ENCODE measurements around the gene RBAK.
"Not testable (repeated sequence)": the region's sequence is repeated elsewhere in the genome, so short reads cannot be mapped to it uniquely, and the experiment has no call there.

Gene RBAK

GRCh38 chr7:5053175-5053574 is 7.5 kb downstream of the RBAK start:
- DNase-seq: no peak

- no peak for DNase-seq
Observed at GRCh38 chr7:5063698-5064097, 18.0 kb downstream of the RBAK start.

- DNase-seq: no peak
Observed at GRCh38 chr7:5064391-5065106, 18.9 kb downstream of the RBAK start.

- no peak for DNase-seq
Observed at GRCh38 chr7:5065107-5065407, 19.4 kb downstream of the RBAK start.

- no peak for DNase-seq
Observed at GRCh38 chr7:5068521-5068920, 22.9 kb downstream of the RBAK start.

DNA sequence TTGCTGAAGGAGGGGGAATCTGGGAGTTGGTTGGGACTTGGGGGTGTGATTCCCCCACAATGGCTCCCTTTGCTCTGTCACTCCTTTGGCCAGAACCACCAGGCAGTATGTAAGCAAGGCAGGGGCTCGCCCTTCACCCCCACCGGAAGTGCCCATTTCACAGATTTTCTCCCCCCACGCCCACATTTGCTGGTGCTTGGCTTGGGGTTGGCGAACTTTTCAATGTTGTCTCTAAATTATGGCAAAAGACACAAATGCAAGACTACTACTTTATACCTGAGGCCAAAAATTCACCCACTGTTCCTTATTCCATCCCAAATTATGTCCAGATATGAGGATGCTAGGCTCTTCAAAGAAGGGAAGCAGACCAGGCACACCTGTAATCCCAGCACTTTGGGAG is 24.5 kb downstream of the RBAK start:
- DNase-seq: no peak

DNA sequence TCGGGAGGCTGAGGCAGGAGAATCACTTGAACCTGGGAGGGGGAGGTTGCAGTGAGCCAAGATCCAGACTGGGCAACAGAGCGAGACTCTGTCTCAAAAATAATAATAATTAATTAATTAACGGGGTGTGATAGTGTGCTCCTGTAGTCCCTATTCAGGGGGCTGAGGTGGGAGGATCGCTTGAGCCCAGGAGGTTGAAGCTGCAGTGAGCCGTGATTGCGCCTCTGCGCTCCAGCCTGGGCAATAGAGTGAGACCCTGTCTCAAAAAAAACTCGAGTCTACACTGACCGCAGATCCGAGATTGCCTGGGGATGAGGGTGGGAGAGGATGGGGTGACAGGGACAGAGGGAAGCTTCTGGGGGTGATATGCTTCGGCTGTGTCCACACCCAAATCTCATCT is 29.5 kb downstream of the RBAK start:
- DNase-seq: not testable (repeated sequence)

DNA sequence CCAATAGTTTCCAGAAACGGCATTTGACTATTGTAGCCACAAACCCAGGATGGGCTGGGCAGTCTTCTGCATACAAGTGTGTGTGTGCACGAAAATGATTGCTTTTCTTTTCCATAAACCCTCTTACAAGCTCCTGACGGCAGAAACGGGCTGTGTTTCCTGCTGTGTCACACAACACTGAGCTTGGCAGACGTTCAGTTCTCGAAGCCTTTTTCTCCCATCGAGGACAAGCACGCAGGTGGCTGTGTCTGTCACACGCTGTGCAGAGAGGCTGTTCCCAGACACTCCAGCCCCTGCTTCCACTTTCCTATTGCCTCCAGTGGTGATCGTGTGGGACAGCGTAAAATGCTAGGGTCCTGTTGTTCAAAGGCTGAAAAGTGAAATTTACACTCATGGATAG is 32.1 kb downstream of the RBAK start:
- DNase-seq: peak; percentile 93 to 98

- no peak for DNase-seq
Observed at GRCh38 chr7:5082806-5083205, 37.1 kb downstream of the RBAK start.

DNA sequence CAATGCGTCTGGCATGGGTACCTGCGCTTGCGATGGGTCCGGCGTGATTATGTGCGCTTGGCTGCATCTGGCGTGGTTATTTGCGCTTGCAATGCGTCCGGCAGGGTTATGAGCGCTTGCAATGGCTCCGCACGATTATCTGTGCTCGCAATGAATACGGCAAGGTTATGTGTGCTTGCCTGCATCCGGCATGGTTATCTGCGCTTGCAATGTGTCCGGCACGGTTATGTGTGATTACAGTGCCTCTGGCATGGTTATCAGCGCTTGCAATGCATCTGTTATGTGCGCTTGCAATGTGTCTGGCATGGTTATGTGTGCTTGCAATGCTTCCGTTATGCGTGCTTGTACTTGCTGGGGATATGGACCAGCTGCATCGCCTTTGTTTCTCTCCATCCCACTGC is 37.7 kb downstream of the RBAK start:
- DNase-seq: peak in 1 of 2 experiments; percentile 20

- DNase-seq: no peak
Observed at GRCh38 chr7:5086256-5086655, 40.6 kb downstream of the RBAK start.

DNA sequence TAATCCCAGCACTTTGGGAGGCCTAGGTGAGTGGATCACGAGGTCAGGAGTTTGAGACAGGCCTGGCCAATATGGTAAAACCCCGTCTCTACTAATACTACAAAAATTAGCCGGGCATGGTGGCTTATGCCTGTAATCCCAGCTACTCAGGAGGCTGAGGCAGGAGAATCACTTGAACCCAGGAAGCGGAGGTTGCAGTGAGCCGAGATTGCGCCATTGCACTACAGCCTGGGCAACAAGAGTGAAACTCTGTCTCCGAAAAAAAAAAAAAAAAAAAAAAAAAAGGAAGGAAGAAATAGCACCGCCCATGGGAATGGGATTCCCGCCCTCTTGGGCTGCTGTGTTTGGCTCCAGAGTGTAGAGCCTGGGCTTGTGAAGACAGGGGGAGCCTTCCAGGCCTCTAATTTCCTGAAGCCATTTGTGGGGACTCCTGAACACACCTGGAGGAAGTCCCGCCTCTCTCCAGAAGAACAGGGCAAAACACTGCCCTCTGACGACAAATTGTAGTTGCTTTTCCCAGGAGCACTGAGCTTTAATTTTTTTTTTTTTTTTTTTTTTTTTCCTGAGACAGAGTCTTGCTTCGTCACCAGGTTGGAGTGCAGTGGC is 42.7 kb downstream of the RBAK start:
- DNase-seq: not testable (repeated sequence)

DNA sequence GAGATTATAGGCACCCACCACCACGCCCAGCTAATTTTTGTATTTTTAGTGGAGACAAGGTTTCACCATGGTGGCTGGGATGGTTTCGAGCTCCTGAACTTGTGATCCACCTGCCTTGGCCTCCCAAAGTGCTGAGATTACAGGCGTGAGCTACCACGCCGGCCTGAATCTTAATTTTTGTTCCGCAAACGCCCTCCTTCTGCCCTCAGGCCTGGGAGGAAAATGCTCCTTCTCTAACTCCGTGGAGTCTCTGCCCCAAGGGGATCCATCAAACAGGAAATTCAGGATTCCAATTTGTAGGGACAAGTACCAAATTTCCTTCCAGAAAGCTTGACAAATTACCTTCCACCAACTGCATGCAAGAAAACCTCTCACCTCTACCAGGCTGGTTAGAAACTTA is 43.2 kb downstream of the RBAK start:
- DNase-seq: no peak

DNA sequence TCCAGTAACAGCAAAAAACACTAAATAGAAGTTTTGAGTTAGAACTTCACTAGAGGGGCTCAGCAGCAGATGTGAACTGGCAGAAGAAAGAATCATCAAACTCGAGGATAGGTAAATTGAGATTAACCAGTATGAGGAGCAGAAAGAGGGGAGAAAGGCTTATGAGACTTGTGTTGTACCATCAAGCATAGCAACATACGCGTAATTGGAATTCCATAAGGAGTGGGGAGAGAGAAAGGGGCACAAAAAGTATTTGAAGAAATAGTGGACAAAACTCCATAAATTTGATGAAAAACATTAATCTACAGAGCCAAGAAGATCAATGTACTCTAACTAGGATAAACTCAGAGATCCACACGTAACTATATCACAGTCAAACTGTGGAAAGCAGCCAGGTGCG is 48.3 kb downstream of the RBAK start:
- no peak for DNase-seq

DNA sequence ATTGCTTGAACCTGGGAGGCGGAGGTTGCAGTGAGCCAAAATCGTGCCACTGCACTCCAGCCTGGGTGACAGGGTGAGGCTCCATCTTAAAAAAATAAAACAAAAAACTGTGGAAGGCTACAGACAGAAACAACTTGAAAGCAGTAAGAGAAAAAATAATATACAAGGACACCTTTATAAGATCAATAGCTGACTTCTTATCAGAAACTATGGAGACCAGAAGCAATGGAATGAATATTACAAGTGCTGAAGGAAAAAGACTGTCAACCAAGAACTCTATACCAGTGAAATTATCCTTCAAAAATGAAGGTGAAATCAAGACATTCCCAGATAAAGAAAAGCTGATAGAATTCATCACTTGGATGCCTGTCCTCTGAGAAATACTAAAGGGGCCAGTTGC is 49.0 kb downstream of the RBAK start:
- DNase-seq: no peak

DNA sequence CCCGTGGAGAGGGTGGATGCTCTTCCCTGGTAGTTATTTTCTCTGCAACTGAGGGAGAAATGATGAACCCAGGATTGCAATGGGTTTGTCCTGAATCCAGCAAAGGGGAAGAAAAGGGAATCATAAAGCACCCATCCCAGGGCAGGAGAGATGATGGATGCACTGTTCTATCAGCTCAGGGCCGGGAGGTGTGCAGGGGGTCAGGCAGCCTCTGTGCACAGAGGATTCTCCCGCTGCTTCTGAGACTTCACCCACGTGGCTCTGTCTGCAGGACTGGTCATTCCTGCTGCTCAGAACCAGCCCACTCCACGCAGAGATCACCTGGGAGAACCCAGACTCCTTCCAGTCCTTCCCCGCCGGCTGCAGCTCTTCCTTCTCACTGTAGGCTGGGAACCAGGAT is 70.7 kb downstream of the RBAK start:
- DNase-seq: no peak

- no peak for DNase-seq
Observed at GRCh38 chr7:5117095-5117970, 71.7 kb downstream of the RBAK start.

Measured in NCI-H2081 (cell line).